HG02852 (cell line): ENCODE measurements around the gene LDHAL6B.
A peak's percentile ranks its signal among the peaks of the same experiment; 100 is the strongest.

Source experiments
- ATAC-seq: cut with Tn5 transposase; IDR thresholded peaks from one replicate; pipeline ENCODE4 v1.9.1; 2021; ENCODE audit warnings: mild to moderate bottlenecking, moderate library complexity; ENCODE audit not compliant: unreplicated experiment

LDHAL6B gene

DNA sequence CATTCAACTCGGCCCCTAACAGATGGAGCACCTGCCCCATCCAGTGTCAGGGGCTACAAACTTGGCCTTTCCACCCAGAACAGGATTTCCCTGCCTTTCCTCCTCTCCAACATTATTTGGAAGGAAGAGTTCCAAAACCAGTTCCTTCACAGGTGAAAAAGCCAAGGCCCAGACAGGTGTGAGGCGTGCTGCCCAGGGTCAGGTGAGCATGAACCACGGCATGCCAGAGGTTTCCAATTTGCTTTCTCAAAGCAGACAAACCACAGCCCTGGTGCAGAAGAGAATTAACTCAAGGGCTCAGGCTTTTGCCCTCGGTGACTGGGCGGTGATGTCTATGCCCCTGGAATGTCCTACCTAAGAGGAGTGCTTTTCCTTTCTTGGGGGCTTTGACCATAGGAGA is 43.2 kb downstream of the LDHAL6B start:
- ATAC-seq, result no peak

DNA sequence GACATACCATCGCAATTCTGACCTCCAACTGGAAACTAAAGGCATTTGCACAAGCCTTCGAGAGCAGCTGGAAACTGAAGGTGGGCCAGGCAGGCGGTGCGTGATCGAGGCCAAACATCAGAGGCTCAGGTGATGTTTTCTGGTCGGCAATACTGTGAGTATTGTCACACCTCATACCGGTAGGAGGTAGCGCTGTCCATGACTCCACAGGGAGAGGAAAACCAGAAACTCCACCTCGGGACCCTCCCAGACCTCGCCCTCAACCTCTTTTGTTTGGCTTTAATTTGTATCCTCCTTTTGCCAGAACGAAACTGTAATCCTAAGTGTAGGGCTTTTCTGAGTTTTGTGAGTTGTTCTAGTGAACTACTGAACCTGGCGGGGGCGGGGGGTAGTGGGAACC is 43.6 kb downstream of the LDHAL6B start:
- no peak for ATAC-seq

- peak; percentile 65 for ATAC-seq
Observed at GRCh38 chr15:59251001-59251845, 44.6 kb downstream of the LDHAL6B start.

DNA sequence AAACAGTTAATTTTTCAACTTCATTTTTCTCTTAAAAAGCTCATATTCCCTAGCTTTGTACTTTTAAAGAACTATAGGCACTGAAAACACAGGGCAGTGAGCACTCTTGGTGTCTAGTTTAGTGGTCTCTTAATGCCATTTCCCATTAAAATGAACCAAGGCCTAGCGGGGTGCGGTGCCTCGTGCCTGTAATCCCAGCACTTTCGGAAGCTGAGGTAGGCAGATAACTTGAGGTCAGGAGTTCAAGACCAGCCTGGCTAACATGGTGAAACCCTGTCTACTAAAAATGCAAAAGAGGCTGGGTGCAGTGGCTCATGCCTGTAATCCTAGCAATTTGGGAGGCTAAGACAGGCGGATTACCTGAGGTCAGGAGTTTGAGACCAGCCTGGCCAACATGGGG is 45.5 kb downstream of the LDHAL6B start:
- ATAC-seq, result no peak

DNA sequence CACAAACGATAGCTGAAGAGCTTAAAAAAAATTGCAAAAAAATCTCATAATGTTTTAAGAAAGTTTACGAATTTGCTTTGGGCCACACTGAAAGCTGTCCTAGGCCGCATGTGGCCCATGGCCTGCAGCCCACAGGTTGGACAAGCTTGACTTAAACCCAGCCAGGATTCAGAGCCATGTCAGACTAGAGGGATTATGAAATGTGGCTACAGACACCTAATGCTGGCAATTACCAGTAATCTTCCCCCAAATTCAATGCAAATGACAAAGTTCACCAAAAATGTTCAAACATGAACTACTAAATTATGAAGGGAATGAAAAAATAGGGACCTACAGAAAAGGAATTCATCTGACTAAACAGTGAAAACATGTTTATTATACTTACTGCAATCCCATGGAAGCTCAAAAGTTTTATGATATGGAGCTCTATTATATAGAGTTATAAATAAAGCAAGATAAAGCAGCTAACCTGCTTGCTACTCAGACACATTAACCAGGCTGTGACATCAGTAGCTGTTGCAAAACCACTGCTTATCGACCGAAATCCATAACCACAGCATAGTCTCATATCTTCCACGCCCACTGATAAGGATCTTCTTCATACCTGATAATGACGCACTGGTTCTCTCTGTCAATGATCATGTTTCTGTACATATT is 49.2 kb downstream of the LDHAL6B start:
- no peak for ATAC-seq

DNA sequence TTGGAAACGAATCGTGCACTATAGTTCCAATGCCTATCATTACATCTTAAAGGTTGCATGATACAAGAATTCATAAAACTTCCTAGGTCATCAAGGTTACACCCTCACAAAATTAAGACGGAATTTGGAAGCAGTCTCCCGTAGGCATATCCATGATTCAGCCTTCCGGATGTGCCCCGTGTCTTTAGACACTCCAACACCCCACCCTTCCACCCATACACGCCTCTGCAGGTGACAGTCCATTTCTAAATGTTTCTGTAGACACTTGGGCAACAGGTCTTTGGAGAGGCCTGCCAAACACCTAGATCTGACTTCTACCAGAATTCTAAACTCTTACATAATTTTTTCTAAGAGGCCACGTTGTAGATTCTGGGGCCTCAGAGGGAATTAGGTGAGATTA is 49.8 kb downstream of the LDHAL6B start:
- ATAC-seq, result no peak

- no peak for ATAC-seq
Observed at GRCh38 chr15:59257140-59257539, 50.5 kb downstream of the LDHAL6B start.
